GM10266 (cell line): Measurements from ENCODE around the gene NUP85.

Experiments used
- DNase-seq: peaks from one replicate; pipeline ENCODE4 v3.0.0; 2012; ENCODE audit errors: extremely low spot score
- CTCF ChIP-seq: IDR thresholded peaks from 2 replicates; pipeline ENCODE4 v1.5.1; 2012; ENCODE audit warnings: mild to moderate bottlenecking, low read depth; ENCODE audit not compliant: control insufficient read depth, insufficient read depth; ENCODE audit errors: missing control alignments

The NUP85 gene

DNA sequence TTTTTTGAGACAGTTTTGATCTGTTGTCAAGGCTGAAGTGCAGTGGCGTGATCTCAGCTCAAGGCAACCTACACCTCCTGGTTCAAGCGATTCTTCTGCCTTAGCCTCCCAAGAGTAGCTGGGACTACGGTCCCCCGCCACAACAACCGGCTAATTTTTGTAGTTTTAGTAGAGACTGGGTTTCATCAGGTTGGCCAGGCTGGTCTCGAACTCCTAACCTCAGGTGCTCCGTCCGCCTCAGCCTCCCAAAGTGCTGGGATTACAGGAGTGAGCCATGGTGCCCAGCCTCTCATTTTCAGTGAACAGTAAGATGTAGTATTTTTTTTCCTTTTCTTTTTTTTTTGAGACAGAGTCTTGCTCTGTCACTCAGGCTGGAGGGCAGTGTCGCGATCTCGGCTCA lies 30.5 kb upstream of the NUP85 start:
- no peak for TF ChIP-seq CTCF
- no peak for DNase-seq

- TF ChIP-seq CTCF = no peak
- DNase-seq = no peak
These were observed 28.9 kb upstream of the NUP85 start for GRCh38 chr17:75176625-75177024.

DNA sequence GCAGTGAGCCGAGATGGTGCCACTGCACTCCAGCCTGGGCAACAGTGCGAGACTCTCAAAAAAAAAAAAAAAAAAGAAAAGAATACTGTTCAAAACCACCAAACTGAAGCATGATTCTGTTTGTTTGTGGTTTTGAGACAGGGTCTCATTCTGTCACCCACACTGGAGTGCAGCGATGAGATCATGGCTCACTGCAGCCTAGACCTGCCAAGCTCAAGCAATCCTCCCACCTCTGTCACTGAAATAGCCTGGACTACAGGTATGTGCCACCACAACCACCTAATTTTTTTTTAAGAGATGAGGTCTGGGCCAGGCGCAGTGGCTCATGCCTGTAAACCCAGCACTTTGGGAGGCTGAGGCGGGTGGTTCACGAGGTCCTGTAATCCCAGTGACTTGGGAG lies 27.0 kb upstream of the NUP85 start:
- TF ChIP-seq CTCF = no peak
- no peak for DNase-seq

GRCh38 chr17:75181110-75181509 lies 24.4 kb upstream of the NUP85 start:
- no peak for TF ChIP-seq CTCF
- no peak for DNase-seq

- no peak for TF ChIP-seq CTCF
- DNase-seq = peak; percentile 48
These were observed 23.7 kb upstream of the NUP85 start for GRCh38 chr17:75181608-75182318.

DNA sequence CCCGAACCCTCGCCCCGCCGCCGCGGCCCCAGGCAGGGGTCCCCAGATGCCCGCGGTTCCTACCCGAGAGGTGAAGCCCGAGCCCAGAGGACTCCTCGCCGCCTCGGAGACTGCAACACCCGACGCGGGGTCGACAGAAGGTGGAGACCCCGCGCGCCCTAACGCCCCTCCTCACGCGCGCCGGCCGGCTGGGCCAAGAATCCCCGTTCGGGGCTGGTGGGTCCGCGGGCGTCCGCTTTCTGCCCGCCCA lies 23.2 kb upstream of the NUP85 start:
- no peak for TF ChIP-seq CTCF
- DNase-seq = no peak

GRCh38 chr17:75182569-75183436 lies 22.7 kb upstream of the NUP85 start, which contains the start of gene SUMO2:
SUMO2 (minus strand) TSS chr17:75182959; CDS start chr17:75182834, 125 bp downstream.
- DNase-seq = peak; percentile 99
- no peak for TF ChIP-seq CTCF
